Measurements from ENCODE around the gene OLFML1.

- TF ChIP-seq, protein P1, sequence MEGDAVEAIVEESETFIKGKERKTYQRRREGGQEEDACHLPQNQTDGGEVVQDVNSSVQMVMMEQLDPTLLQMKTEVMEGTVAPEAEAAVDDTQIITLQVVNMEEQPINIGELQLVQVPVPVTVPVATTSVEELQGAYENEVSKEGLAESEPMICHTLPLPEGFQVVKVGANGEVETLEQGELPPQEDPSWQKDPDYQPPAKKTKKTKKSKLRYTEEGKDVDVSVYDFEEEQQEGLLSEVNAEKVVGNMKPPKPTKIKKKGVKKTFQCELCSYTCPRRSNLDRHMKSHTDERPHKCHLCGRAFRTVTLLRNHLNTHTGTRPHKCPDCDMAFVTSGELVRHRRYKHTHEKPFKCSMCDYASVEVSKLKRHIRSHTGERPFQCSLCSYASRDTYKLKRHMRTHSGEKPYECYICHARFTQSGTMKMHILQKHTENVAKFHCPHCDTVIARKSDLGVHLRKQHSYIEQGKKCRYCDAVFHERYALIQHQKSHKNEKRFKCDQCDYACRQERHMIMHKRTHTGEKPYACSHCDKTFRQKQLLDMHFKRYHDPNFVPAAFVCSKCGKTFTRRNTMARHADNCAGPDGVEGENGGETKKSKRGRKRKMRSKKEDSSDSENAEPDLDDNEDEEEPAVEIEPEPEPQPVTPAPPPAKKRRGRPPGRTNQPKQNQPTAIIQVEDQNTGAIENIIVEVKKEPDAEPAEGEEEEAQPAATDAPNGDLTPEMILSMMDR (tag by site-specific recombination; IDR thresholded peaks at IDR 0.05) = no peak
- TF ChIP-seq KLF1 (tag by site-specific recombination; IDR thresholded peaks at IDR 0.05) (no peak), ZNF768 (tag by site-specific recombination; IDR thresholded peaks at IDR 0.05) (no peak), ZNF670 (tag by site-specific recombination; IDR thresholded peaks at IDR 0.05; ENCODE audit: low read depth) (no peak), TCF7L2 (IDR thresholded peaks at IDR 0.05; ENCODE audit: borderline replicate concordance, low read depth, low read length) (no peak)
- TF ChIP-seq, protein P2, sequence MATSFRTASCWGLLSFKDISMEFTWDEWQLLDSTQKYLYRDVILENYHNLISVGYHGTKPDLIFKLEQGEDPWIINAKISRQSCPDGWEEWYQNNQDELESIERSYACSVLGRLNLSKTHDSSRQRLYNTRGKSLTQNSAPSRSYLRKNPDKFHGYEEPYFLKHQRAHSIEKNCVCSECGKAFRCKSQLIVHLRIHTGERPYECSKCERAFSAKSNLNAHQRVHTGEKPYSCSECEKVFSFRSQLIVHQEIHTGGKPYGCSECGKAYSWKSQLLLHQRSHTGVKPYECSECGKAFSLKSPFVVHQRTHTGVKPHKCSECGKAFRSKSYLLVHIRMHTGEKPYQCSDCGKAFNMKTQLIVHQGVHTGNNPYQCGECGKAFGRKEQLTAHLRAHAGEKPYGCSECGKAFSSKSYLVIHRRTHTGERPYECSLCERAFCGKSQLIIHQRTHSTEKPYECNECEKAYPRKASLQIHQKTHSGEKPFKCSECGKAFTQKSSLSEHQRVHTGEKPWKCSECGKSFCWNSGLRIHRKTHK (tag by site-specific recombination; IDR thresholded peaks at IDR 0.05) = no peak
These were observed 45.7 kb downstream of the OLFML1 start for GRCh38 chr11:7531011-7531410.

All from HEK293 (cell line).